Rectal smooth muscle tissue (tissue), 1 donor: ENCODE measurements around the gene BACE1.
"Not testable (repeated sequence)": the region's sequence is repeated elsewhere in the genome, so short reads cannot be mapped to it uniquely, and the experiment has no call there.

Source experiments
- H3K27ac ChIP-seq: one replicate; pipeline ENCODE4 v1.7.0; 2013; ENCODE audit warnings: low read depth, low read length, inconsistent platforms
- H3K27me3 ChIP-seq: one replicate; pipeline ENCODE4 v1.7.0; 2013; ENCODE audit warnings: low read length; ENCODE audit not compliant: control insufficient read depth, insufficient read depth
- H3K36me3 ChIP-seq: one replicate; pipeline ENCODE4 v1.7.0; 2013; ENCODE audit warnings: low read length; ENCODE audit not compliant: control insufficient read depth, insufficient read depth
- H3K4me1 ChIP-seq: one replicate; pipeline ENCODE4 v1.7.0; 2013; ENCODE audit warnings: low read length; ENCODE audit not compliant: control insufficient read depth, insufficient read depth
- H3K4me3 ChIP-seq: one replicate; pipeline ENCODE4 v1.7.0; 2013; ENCODE audit warnings: low read length
- H3K9ac ChIP-seq: one replicate; pipeline ENCODE4 v1.7.0; 2013; ENCODE audit warnings: low read length

The BACE1 gene

DNA sequence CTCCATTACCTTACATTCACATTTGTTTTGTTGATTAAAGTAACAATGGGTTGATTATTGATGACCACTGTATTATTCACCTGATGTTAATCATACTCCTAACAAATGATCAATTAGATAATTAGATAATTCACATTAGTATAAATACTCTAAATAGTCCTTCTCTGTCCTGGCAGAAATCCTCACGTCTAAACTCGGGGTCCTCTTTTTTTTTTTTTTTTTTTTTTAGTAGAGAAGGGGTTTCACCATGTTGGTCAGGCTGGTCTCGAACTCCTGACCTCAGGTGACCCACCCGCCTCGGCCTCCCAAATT is 11.2 kb upstream of the BACE1 start:
- H3K36me3 ChIP-seq, H3K4me3 ChIP-seq, H3K9ac ChIP-seq, H3K27me3 ChIP-seq, H3K4me1 ChIP-seq, H3K27ac ChIP-seq: not testable (repeated sequence)

DNA sequence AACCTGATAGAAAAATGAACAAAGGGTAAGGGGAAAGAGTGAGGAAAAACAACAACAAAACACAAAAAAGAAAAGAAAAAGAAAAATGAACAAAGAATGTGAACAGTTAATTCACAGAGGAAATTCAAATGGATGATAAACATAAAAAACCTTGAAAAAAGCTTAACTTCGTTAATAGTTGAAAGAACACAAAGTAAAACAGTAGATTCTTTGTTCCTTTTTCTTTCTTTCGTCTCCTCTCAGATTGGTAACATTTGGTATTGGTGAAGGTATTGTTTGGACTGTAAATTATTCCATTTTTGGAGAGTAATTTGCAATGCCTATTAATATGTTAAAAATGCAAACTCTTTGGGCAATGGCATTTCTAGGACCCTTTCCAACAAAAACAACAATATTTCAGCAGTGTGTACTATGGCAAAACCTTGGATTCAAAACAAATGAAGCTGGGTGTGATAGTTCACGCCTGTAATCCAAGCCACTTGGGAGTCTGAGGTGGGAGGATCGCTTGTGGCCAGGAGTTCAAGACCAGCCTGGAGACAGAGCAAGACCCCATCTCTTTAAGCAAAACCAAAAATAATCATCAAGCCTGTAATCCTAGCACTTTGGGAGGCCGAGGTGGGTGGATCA is 3.3 kb upstream of the BACE1 start:
- Histone ChIP-seq H3K4me1 (peaks cover 5% of the 10 kb centered on the region), H3K27ac (no peak overlapping the region), H3K27me3 (no peaks in the 10 kb centered on the region), H3K4me3 (no peak overlapping the region), H3K9ac (no peak overlapping the region), H3K36me3 (no peaks in the 10 kb centered on the region)

DNA sequence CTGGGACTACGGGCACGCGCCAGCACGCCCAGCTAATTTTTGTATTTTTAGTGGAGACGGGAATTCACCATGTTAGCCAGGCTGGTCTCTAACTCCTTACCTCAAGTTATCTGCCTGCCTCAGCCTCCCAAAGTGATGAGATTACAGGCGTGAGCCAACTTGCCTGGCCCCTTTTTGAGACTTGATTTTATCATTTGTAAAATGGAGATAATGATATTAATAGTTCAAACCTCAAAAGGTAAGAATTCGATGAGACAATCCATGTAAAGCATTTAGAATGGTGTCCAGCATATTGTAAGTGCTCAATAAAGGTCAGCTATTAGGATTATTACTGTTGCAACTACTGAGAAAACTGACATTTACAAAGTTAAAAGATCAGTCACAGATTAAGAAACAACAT is 2.7 kb upstream of the BACE1 start:
- no peak overlapping the region for H3K4me3 ChIP-seq

DNA sequence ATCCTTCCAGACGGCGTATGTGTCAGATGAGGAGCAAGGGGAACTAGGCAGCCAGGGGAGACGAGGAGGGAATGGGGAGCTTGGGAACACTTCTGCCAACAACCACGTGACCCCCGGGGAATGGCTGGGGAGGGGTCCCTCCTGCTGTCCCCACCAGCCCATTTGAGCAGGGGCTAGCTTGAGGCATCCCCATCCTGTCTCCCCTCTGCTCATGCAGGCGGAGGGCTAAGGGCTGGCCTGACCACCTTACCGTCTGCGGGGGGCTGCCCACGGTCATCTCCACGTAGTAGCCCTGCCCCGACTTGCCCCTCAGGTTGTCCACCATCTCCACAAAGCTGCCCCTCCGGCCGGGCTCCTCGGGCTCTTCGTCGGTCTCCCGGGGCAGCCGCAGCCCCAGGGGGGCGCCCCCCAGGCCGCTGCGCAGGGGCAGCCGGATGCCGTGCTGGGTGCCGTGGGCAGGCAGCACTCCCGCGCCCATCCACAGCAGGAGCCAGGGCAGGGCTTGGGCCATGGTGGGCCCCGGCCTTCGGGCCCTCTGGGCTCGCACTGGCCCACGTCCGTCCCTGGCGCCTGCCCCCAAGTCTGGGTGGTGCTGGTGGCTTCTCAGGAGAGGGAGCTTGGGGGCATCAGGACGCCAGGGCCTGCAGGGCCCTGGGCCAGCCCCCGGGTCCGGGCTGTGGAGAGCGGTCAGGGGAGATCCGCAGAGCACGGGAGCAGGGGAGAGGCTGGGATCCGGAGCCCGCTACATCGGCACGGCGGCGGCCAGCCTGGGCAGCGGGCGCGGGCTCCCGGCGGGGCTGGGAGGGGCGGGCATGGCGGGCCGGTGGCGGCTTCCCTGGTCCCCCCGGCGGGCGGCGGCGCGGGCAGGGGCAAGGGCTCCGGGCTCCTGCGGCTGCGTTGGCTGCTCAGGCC is 515 bp downstream of the BACE1 start:
- H3K36me3 ChIP-seq = no peaks in the 10 kb centered on the region
- H3K4me1 ChIP-seq = peaks cover 5% of the 10 kb centered on the region
- H3K27ac ChIP-seq = no peak overlapping the region
- no peaks in the 10 kb centered on the region for H3K27me3 ChIP-seq
- no peak overlapping the region for H3K9ac ChIP-seq
- peak overlapping the region; percentile 88 for H3K4me3 ChIP-seq

More for the DNA sequence above, 2.7 kb upstream of the BACE1 start:
- H3K36me3 ChIP-seq = no peaks in the 10 kb centered on the region
- no peak overlapping the region for H3K9ac ChIP-seq
- H3K4me1 ChIP-seq = peaks cover 5% of the 10 kb centered on the region
- H3K27ac ChIP-seq = no peak overlapping the region
- no peaks in the 10 kb centered on the region for H3K27me3 ChIP-seq

DNA sequence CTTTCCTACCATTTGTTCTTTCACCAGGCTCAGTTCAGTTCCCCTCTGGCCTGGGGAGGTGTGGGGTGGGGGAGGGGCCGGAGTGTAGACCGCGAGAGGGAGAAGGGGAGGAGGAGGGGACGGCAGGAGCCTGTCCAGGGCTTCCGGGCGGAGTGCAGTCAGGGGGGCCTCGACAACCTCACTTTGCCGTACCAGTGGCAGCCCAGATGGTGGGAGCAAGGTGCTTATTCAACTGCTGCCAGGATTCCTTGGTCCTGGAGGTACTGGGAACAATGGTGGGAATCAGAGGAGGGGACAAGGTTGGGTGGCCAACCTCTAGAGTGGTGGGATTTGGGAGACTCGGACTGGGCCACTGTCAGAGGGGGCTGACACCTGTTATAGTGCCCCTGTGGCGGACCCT is 1.2 kb downstream of the BACE1 start:
- H3K4me3 ChIP-seq = peak overlapping the region; percentile 88
- no peaks in the 10 kb centered on the region for H3K27me3 ChIP-seq
- no peak overlapping the region for H3K27ac ChIP-seq
- no peaks in the 10 kb centered on the region for H3K36me3 ChIP-seq
- H3K9ac ChIP-seq = no peak overlapping the region
- peaks cover 5% of the 10 kb centered on the region for H3K4me1 ChIP-seq

DNA sequence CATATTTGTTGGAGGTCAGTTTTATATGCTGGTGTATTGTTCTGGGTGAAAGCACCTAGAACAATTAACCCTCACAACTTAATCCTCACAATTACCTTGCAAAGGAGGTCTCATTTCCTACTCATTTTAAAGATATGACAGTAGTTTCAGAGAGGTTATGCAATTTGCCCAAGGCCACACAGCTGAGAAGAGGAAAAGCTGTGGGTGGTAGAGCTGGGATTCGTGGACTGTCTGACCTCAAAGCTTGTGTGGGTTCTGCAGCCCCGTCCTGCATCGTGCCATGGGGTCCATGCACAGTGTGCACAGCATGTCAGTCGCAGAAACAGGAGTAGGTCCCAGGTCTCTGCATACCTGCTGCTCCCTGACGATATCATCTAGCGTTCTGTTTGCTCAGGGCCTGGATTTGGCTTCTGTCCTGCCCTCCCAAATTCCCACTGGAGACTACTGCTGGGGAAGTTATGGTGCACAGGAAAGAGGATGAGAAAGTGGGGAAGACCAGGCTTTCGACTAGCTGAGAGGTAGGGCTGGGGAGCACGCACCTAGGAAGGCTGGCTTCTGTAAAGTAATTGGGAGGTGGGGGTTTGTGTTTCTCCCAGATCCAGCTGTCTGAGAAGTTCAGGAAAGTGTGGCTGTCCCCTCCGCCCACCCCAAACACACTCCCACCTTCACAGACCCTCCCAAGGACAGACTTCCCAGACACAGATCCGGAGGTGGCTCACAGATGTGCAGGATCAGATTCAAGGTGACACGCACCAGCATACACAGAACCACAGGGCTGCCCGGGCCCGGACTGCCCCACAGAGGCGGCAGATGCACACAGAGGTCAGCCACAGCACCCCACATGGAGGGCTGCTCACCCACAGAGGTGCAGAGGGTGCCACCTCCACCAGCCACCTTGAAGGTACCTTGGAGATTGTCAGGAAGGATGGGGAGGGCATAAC is 2.0 kb downstream of the BACE1 start:
- Histone ChIP-seq H3K9ac (no peak overlapping the region), H3K27ac (no peak overlapping the region), H3K4me3 (no peak overlapping the region), H3K4me1 (peaks cover 5% of the 10 kb centered on the region), H3K27me3 (no peaks in the 10 kb centered on the region), H3K36me3 (no peaks in the 10 kb centered on the region)

DNA sequence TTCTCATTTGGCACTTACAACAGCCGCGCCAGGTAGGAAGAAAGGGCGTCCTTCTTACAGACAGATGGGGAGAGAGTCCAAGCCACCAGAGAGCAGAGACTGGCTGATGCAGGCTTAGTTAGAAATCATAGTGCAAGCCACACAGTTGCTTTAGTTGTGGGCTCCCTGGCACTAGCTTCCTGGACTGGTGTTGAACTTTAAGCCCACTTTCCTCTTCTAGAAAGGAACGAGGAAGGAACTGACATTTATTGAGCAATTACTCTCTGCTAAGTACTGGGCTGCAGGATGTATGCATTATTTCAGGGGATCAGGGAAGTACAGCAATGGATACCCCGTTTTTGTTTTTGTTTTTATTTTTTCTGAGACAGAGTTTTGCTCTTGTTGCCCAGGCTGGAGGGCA is 3.0 kb downstream of the BACE1 start:
- no peak overlapping the region for H3K9ac ChIP-seq
- no peaks in the 10 kb centered on the region for H3K27me3 ChIP-seq
- H3K27ac ChIP-seq = no peak overlapping the region
- no peak overlapping the region for H3K4me3 ChIP-seq
- peaks cover 5% of the 10 kb centered on the region for H3K4me1 ChIP-seq
- no peaks in the 10 kb centered on the region for H3K36me3 ChIP-seq

DNA sequence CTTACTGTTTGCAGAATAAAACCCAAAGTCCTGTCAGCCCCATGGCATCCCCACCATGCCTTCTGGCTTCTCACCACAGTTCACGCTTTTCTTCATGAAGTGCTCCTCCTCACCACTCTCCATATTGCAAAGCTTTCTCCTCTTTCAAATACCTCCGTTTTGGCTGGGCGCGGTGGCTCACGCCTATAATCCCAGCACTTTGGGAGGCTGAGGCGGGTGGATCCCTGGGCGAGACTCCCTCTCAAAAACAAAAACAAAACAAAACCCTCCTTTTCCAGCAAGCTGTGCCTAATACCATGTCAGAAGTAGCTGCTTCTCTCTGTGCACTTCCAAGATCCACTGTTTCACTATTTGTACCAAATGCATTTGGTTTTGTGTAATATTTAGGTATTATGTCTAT is 6.7 kb downstream of the BACE1 start:
- Histone ChIP-seq H3K27me3 (no peaks in the 10 kb centered on the region), H3K4me3 (no peak overlapping the region), H3K9ac (no peak overlapping the region), H3K27ac (no peak overlapping the region), H3K36me3 (no peaks in the 10 kb centered on the region), H3K4me1 (no peaks in the 10 kb centered on the region)

DNA sequence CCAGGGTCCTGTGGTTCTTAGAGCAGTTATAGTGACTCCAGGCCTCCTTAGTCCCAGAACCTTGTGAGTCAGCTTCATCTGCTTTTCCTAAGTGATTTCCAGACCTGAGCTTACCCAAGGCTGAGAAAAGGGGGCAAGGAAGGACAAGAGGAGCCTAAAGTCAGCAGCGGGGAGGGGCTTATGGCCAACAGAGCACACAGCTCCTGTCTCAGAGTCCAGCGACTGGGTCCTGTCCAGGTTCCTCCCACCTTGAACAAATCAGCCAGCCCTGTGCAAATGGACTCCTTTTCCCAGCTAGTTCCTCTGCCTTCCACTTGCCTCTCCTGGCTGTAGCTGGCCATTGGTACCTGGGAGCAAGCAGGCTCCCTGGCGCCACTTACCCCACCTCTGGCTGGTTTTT is 10.9 kb downstream of the BACE1 start:
- Histone ChIP-seq H3K4me1 (no peaks in the 10 kb centered on the region), H3K9ac (no peak overlapping the region), H3K27me3 (no peaks in the 10 kb centered on the region), H3K36me3 (no peaks in the 10 kb centered on the region), H3K27ac (no peak overlapping the region), H3K4me3 (no peak overlapping the region)

DNA sequence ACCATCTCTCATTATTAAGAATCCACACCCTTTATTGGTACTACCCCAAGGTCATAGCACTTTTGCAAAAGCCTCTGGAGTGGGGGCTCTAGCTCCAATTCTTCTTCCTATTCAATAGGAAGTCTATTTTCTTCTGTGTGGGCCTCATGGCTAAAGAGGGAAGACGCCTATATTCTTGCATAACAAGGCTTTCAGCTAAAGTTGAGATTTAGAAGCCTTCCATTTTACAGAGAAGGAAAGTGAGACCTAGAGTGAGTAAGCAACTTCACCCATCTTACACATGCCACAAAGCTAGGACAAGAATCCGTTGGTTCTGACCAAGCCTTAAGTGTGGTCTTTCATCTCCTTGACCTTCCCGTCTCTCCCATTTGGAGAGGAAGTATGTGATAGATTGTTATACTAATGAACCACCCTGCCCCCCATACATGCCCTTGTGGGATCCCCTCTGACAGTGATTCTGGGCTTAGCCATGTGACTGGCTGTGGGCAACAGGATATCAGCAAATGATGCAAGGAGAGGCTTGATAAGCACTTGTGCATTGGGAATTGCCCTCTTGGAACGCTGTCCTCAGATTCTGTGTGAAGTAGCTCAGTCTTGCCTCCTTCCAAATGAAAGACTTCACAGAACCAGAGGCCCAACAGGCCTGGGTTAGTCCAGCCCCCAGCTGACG is 12.3 kb downstream of the BACE1 start:
- peaks cover 2% of the 10 kb centered on the region for H3K4me1 ChIP-seq
- no peaks in the 10 kb centered on the region for H3K27me3 ChIP-seq
- no peak overlapping the region for H3K4me3 ChIP-seq
- no peak overlapping the region for H3K27ac ChIP-seq
- H3K36me3 ChIP-seq = no peaks in the 10 kb centered on the region
- no peak overlapping the region for H3K9ac ChIP-seq

DNA sequence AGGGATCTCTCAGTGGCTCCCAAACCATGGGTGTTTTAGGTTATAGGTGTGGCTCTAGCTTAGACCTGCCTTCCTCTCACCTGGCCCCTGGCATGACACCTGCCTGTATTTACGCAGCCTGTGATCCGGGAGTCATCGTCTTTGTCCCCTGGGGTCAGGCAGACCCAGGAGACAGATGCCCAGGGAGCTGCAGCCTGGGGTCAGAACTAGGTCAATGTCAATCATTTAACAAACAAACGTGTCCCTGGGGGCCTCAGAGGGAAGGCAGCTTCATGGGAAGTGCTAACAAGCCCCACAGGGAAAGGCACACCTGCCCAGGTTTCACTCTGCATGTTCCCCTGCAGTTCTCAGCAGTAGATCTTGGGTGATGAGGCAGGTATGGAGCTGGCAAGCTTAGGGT is 13.0 kb downstream of the BACE1 start:
- Histone ChIP-seq H3K36me3 (no peaks in the 10 kb centered on the region), H3K27me3 (no peaks in the 10 kb centered on the region), H3K9ac (no peak overlapping the region), H3K4me3 (no peak overlapping the region), H3K27ac (no peak overlapping the region), H3K4me1 (peaks cover 2% of the 10 kb centered on the region)

DNA sequence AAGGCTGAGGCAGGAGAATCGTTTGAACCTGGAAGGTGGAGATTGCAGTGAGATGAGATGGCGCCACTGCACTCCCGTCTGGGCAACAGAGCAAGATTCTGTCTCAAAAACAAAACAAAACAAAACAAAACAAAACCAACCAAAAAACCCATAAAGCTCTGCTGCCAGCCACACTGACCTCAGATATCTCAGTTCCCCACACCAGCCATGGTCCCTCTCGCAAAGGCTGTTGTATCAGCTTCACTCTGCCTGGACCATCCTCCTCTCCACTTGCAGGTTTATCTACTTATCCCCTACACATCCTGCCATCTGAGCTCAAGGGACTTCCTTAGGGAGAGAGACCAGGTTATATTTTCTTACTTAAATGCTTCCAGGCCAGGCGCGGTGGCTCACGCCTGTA is 13.8 kb downstream of the BACE1 start:
- H3K27me3 ChIP-seq = no peaks in the 10 kb centered on the region
- H3K4me3 ChIP-seq = no peak overlapping the region
- peaks cover 2% of the 10 kb centered on the region for H3K4me1 ChIP-seq
- no peak overlapping the region for H3K9ac ChIP-seq
- H3K36me3 ChIP-seq = no peaks in the 10 kb centered on the region
- H3K27ac ChIP-seq = no peak overlapping the region
